Activated CD4-positive, alpha-beta memory T cell treated with anti-CD3 and anti-CD28 coated beads, Interleukin-2, amount 10 ng/mL, durations not matched to agents 7 days and 5 days (primary cell): ENCODE results near the gene PGM2. TPM values are rescaled to one million over a fixed set of nuclear protein-coding genes. Genes with fewer than 3 reads are reported as not detected.
A peak's percentile ranks its signal among the peaks of the same experiment; 100 is the strongest.
"Not testable (repeated sequence)": the region's sequence is repeated elsewhere in the genome, so short reads cannot be mapped to it uniquely, and the experiment has no call there.

Experiments used
- CTCF ChIA-PET: fragments of 350-600 bp; sonication (Branson Sonifier 250); formaldehyde crosslinking; loops from one replicate; lab custom pipeline; 2021; ENCODE audit warnings: antibody characterized with exemption, inconsistent platforms; lab: Charles Lee
- POLR2A ChIA-PET: fragments of 350-600 bp; sonication (Branson Sonifier 250); formaldehyde crosslinking; loops from one replicate; lab custom pipeline; 2021; ENCODE audit warnings: antibody characterized with exemption; lab: Charles Lee
- DNase-seq: peaks from one replicate; pipeline ENCODE4 v3.0.0-alpha.2; 2020
- H3K27ac Mint-ChIP-seq: one replicate; pipeline ENCODE4 v1.8.0; 2021; ENCODE audit warnings: mild to moderate bottlenecking, mixed read lengths
- H3K27me3 Mint-ChIP-seq: one replicate; pipeline ENCODE4 v1.8.0; 2021; ENCODE audit warnings: mixed read lengths
- H3K36me3 Mint-ChIP-seq: one replicate; pipeline ENCODE4 v1.8.0; 2021; ENCODE audit warnings: low read depth, mixed read lengths
- H3K4me1 Mint-ChIP-seq: one replicate; pipeline ENCODE4 v1.8.0; 2021; ENCODE audit warnings: mixed read lengths
- H3K4me3 Mint-ChIP-seq: one replicate; pipeline ENCODE4 v1.8.0; 2021; ENCODE audit warnings: mild to moderate bottlenecking, mixed read lengths
- H3K9me3 Mint-ChIP-seq: one replicate; pipeline ENCODE4 v1.8.0; 2021; ENCODE audit warnings: mixed read lengths
- total RNA-seq, 2 experiments: library from RNA; stranded (reverse); gene quantifications; one replicate each; pipeline ENCODE4 v1.2.3, GENCODE V29; 2021

Gene PGM2
- total RNA-seq, 2 experiments from 2014 or later, result 30.6 to 37.4 TPM

- Mint-ChIP-seq H3K9me3 (no peaks in the 10 kb centered on the region), H3K27ac (no peak overlapping the region), H3K4me1 (no peaks in the 10 kb centered on the region), H3K27me3 (peaks cover 17% of the 10 kb centered on the region), H3K36me3 (no peaks in the 10 kb centered on the region), H3K4me3 (no peak overlapping the region)
- ChIA-PET POLR2A (no interaction called here), CTCF (interaction anchor here (1.5 kb wide), 1 partner anchor 237 kb away, joined by 7 read pairs; no protein-coding TSS in a partner anchor)
- DNase-seq, result no peak
Measured at GRCh38 chr4:37797923-37798322, 28.6 kb upstream of the PGM2 start.

DNA sequence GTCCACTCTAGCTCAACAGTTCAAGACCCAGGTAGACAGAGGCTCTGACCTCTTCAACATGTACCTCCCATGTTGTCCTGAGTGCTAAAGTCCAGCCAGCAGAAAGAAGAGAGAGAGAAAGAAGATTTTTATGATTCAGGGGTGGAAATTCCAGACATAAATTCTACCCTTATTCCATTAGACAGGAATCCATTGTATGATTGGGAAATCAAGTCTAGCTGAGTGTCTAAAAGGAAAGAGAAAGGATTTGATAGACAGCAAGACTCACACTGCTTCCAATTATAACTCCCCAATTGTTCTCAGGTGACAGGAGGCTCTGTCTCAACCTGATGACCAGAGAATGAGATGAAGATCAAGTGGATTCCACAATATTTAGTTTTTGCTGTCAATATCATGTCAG, 27.9 kb upstream of the PGM2 start:
- DNase-seq, result no peak
- ChIA-PET CTCF (interaction anchor here (1.5 kb wide), 1 partner anchor 237 kb away, joined by 7 read pairs; no protein-coding TSS in a partner anchor), POLR2A (no interaction called here)
- Mint-ChIP-seq H3K9me3 (no peaks in the 10 kb centered on the region), H3K36me3 (no peaks in the 10 kb centered on the region), H3K27ac (no peak overlapping the region), H3K4me3 (no peak overlapping the region), H3K4me1 (no peaks in the 10 kb centered on the region), H3K27me3 (peaks cover 17% of the 10 kb centered on the region)

DNA sequence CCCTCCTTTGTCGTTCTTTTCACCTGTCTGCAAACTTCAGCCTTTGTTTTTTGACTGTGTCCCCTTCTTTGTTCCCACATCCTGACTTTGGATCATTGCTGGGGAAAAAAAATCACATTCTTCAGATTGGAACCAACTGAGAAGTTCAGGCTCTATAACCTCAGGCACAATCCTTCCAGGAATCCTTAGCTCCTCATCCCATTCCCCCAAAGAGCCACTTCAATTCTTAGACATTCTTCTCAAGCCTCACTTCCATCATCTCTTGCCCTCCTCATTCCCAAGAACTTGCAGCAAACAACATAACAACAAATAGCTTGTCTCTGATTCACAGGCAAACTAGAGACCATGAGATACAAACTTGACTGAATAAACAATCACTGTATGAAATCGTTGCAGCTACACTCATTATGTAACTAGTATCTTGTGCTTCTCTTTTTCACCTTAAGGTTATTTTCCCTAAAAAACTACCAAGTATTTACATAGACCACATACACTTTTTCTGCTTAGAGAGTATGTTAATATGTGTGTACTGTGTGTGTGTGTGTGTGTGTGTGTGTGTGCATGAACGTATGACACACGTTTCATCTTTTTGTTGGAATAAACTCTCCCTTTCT, 26.4 kb upstream of the PGM2 start:
- ChIA-PET CTCF (interaction anchor here (1.7 kb wide), 1 partner anchor 198 kb away, joined by 5 read pairs; no protein-coding TSS in a partner anchor), POLR2A (interaction anchor here (0.6 kb wide), 1 partner anchor 48 kb away, joined by 3 read pairs; no protein-coding TSS in a partner anchor)
- H3K9me3 Mint-ChIP-seq, result no peaks in the 10 kb centered on the region
- H3K27ac Mint-ChIP-seq, result no peak overlapping the region
- H3K36me3 Mint-ChIP-seq, result no peaks in the 10 kb centered on the region
- no peak for DNase-seq
- H3K4me1 Mint-ChIP-seq, result no peaks in the 10 kb centered on the region
- no peak overlapping the region for H3K4me3 Mint-ChIP-seq
- peaks cover 18% of the 10 kb centered on the region for H3K27me3 Mint-ChIP-seq

DNA sequence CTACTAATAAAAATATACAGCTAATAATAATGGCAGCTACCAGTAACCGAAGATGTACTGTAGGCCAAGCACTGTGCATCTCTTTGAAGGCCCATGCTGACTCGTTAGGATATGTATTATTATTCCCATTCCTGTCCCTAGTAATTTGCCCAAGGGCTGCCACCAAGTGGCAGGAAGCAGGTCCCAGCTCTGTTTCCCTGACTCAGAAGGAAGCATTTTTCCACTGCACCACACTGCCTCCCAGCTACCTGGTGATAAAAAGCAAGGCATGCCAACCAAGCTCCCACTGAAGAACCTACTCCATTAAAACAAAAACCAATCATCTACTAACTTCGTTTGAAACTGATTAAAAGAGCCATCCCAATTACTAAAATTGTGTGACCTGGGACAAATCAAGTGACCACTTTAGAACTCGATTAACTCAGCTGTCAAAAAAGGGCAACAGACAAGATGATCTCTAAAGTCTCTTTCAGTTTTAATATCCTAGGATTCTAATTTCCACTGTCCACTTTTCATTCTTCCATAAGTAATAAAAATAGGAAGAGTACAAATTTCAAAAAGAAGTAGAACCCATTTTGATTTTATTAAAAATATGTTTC, 24.3 kb upstream of the PGM2 start:
- peaks cover 16% of the 10 kb centered on the region for H3K27me3 Mint-ChIP-seq
- H3K27ac Mint-ChIP-seq, result no peak overlapping the region
- no peak overlapping the region for H3K4me3 Mint-ChIP-seq
- CTCF ChIA-PET, result interaction anchor here (0.7 to 1.6 kb wide), 9 partner anchors 31 to 349 kb away, joined by 3 to 8 read pairs (median 3); no protein-coding TSS in a partner anchor
- POLR2A ChIA-PET, result no interaction called here
- no peaks in the 10 kb centered on the region for H3K36me3 Mint-ChIP-seq
- DNase-seq, result no peak
- H3K4me1 Mint-ChIP-seq, result no peaks in the 10 kb centered on the region
- no peaks in the 10 kb centered on the region for H3K9me3 Mint-ChIP-seq

DNA sequence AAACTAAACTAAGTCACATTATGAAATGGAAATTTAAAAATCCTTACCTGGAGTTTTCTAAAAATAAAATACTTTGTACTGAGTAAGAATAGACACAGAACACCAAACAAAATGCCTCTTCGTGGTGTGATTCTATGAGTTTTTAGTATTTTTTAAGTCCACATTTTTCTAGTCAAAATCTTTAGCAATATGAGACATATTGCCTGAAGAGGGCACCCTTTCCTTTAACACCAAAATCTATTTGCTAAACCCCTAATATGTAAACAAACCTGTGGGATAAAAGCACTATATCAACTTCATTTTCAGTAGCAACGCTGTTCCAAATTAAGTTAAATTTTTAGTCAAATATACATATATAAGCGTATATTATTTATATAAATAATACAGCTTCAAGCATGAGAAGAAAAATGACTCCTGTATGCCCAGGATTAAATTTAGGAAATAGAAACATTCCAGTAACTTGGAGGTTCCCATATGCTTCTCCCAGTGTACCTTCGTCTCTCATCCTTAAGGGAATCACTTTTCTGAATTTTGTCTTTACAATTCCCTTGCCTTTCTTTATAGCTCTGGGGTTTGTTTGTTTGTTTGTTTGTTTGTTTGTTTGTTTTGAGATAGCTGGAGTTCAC, 23.0 kb upstream of the PGM2 start:
- no peak for DNase-seq
- POLR2A ChIA-PET, result interaction anchor here (1.4 kb wide), 1 partner anchor 174 kb away, joined by 3 read pairs; no protein-coding TSS in a partner anchor
- H3K9me3 Mint-ChIP-seq, result no peaks in the 10 kb centered on the region
- no peaks in the 10 kb centered on the region for H3K4me1 Mint-ChIP-seq
- H3K36me3 Mint-ChIP-seq, result no peaks in the 10 kb centered on the region
- H3K27ac Mint-ChIP-seq, result no peak overlapping the region
- no peak overlapping the region for H3K4me3 Mint-ChIP-seq
- H3K27me3 Mint-ChIP-seq, result peaks cover 18% of the 10 kb centered on the region
- CTCF ChIA-PET, result interaction anchor here (0.7 to 2.0 kb wide), 8 partner anchors 158 to 376 kb away, joined by 3 to 22 read pairs (median 5); no protein-coding TSS in a partner anchor

GRCh38 chr4:37805091-37805490, 21.4 kb upstream of the PGM2 start:
- Mint-ChIP-seq H3K36me3 (no peaks in the 10 kb centered on the region), H3K27me3 (peaks cover 9% of the 10 kb centered on the region), H3K9me3 (no peaks in the 10 kb centered on the region), H3K27ac (no peak overlapping the region), H3K4me1 (no peaks in the 10 kb centered on the region), H3K4me3 (no peak overlapping the region)
- DNase-seq, result no peak
- ChIA-PET CTCF (interaction anchor here (0.6 to 2.0 kb wide), 3 partner anchors 47 to 233 kb away, joined by 4 to 22 read pairs (median 5); no protein-coding TSS in a partner anchor), POLR2A (interaction anchor here (1.0 to 1.4 kb wide), 2 partner anchors 172 to 232 kb away, joined by 3 read pairs; no protein-coding TSS in a partner anchor)

- no peak overlapping the region for H3K4me3 Mint-ChIP-seq
- H3K9me3 Mint-ChIP-seq, result no peaks in the 10 kb centered on the region
- CTCF ChIA-PET, result no interaction called here
Measured at GRCh38 chr4:37812713-37813112, 13.8 kb upstream of the PGM2 start.

DNA sequence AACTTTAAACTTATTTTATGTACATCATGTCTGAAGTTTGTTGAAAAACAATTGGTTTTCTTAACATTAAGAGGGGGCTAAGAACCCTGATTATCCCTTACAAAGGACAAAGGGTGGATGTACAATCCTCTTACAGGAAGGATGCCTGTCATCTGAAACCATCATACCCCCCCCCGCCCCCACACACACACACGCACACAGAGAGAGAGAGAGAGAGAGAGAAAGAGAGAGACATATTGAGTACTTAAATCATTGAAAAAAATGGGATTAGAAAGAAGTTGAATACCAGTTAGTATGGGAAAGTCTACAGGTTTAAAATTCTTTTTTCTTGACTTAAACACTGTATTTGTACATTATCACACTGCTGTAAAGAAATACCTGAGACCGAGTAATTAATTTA, 10.9 kb upstream of the PGM2 start:
- no peaks in the 10 kb centered on the region for H3K27me3 Mint-ChIP-seq
- H3K36me3 Mint-ChIP-seq, result peaks cover 6% of the 10 kb centered on the region
- CTCF ChIA-PET, result no interaction called here
- POLR2A ChIA-PET, result no interaction called here
- H3K4me3 Mint-ChIP-seq, result no peak overlapping the region
- peaks cover 2% of the 10 kb centered on the region for H3K9me3 Mint-ChIP-seq
- H3K27ac Mint-ChIP-seq, result peak overlapping the region; percentile 62
- peaks cover 23% of the 10 kb centered on the region for H3K4me1 Mint-ChIP-seq
- DNase-seq, result no peak

More at GRCh38 chr4:37812713-37813112, 13.8 kb upstream of the PGM2 start:
- DNase-seq, result no peak
- Mint-ChIP-seq H3K27ac (no peak overlapping the region), H3K27me3 (no peaks in the 10 kb centered on the region), H3K4me1 (peaks cover 23% of the 10 kb centered on the region), H3K36me3 (peaks cover 6% of the 10 kb centered on the region)
- POLR2A ChIA-PET, result no interaction called here

DNA sequence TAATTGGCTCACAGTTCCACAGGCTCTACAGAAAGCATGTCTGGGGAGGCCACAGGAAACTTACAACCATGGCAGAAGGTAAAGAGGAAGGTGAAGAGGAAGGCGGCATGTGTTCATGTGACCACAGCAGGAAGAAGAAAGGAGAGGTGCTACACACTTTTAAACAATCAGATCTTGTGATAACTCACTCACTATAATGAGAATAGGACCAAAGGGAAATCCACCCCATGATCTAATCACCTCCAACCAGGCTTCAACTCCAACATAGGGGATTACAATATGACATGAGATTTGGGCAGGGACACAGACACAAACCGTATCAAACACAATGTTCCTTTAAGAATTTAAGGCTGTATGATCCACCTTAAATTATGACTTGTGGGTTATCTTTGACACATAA, 10.5 kb upstream of the PGM2 start:
- peaks cover 23% of the 10 kb centered on the region for H3K4me1 Mint-ChIP-seq
- DNase-seq, result peak; percentile 34
- ChIA-PET CTCF (no interaction called here), POLR2A (interaction anchor here (1.0 kb wide), 1 partner anchor 10 kb away, joined by 3 read pairs; no protein-coding TSS in a partner anchor)
- H3K4me3 Mint-ChIP-seq, result no peak overlapping the region
- H3K36me3 Mint-ChIP-seq, result peaks cover 6% of the 10 kb centered on the region
- peak overlapping the region; percentile 62 for H3K27ac Mint-ChIP-seq
- H3K27me3 Mint-ChIP-seq, result no peaks in the 10 kb centered on the region
- peaks cover 2% of the 10 kb centered on the region for H3K9me3 Mint-ChIP-seq

DNA sequence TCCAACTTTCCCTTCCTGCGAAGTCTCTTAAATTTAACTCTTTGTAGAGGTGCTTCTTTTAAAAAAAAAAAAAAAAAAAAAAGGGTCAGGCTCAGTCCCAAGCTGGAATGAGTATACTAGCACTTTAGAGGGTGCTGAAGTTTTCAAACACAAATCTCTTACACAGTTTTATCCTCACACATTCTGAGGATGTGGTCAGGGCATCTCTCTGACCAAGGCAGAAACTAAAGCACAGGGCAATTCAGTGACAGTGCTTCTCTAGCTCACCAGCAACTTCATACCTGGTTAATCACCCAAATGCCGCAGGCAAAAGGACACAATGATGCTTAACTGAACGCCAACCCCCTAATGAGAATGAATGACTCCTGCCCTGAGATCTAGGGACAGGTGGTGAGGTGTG, 9.8 kb upstream of the PGM2 start:
- ChIA-PET POLR2A (interaction anchor here (0.6 to 1.1 kb wide), 4 partner anchors 9 to 76 kb away, joined by 3 to 5 read pairs (median 3); partner anchors contain the start of gene PGM2), CTCF (no interaction called here)
- H3K36me3 Mint-ChIP-seq, result peaks cover 6% of the 10 kb centered on the region
- H3K27me3 Mint-ChIP-seq, result no peaks in the 10 kb centered on the region
- H3K27ac Mint-ChIP-seq, result peak overlapping the region; percentile 30
- H3K9me3 Mint-ChIP-seq, result peaks cover 2% of the 10 kb centered on the region
- peaks cover 26% of the 10 kb centered on the region for H3K4me1 Mint-ChIP-seq
- no peak for DNase-seq
- H3K4me3 Mint-ChIP-seq, result no peak overlapping the region

GRCh38 chr4:37818752-37819151, 7.7 kb upstream of the PGM2 start:
- Mint-ChIP-seq H3K9me3 (peaks cover 2% of the 10 kb centered on the region), H3K27me3 (no peaks in the 10 kb centered on the region), H3K4me1 (peaks cover 31% of the 10 kb centered on the region), H3K36me3 (peaks cover 6% of the 10 kb centered on the region), H3K27ac (no peak overlapping the region), H3K4me3 (no peak overlapping the region)
- ChIA-PET POLR2A (interaction anchor here (0.9 kb wide), 1 partner anchor 73 kb away, joined by 3 read pairs; no protein-coding TSS in a partner anchor), CTCF (no interaction called here)
- no peak for DNase-seq

GRCh38 chr4:37820458-37820857, 6.0 kb upstream of the PGM2 start:
- H3K9me3 Mint-ChIP-seq, H3K27me3 Mint-ChIP-seq, H3K4me3 Mint-ChIP-seq, H3K36me3 Mint-ChIP-seq, H3K27ac Mint-ChIP-seq, CTCF ChIA-PET, POLR2A ChIA-PET, DNase-seq: not testable (repeated sequence)
- H3K4me1 Mint-ChIP-seq, result peaks cover 30% of the 10 kb centered on the region
